ENCODE data around the gene RB1.
"Not testable (repeated sequence)": the region's sequence is repeated elsewhere in the genome, so short reads cannot be mapped to it uniquely, and the experiment has no call there.

RB1 gene

GRCh38 chr13:48319531-48320398 is 16.2 kb downstream of the RB1 start:
- DNase-seq (ENCODE audit: low read depth): no peak
- no peak overlapping the region for H3K4me3 ChIP-seq (ENCODE audit: low read depth, low read length)
- no peak for TF ChIP-seq CTCF (conservative IDR thresholded peaks at IDR 0.05; ENCODE audit: low read depth, low read length)

- H3K4me3 ChIP-seq (ENCODE audit: low read depth, low read length): no peak overlapping the region
- no peak for DNase-seq (ENCODE audit: low read depth)
- no peak for TF ChIP-seq CTCF (conservative IDR thresholded peaks at IDR 0.05; ENCODE audit: low read depth, low read length)
Observed at GRCh38 chr13:48320399-48320790, 16.8 kb downstream of the RB1 start.

GRCh38 chr13:48320891-48321510 is 17.4 kb downstream of the RB1 start:
- DNase-seq (ENCODE audit: low read depth): no peak
- H3K4me3 ChIP-seq (ENCODE audit: low read depth, low read length): peak overlapping the region; percentile 51
- no peak for TF ChIP-seq CTCF (conservative IDR thresholded peaks at IDR 0.05; ENCODE audit: low read depth, low read length)

GRCh38 chr13:48322294-48322693 is 18.7 kb downstream of the RB1 start:
- no peak overlapping the region for H3K4me3 ChIP-seq (ENCODE audit: low read depth, low read length)
- no peak for DNase-seq (ENCODE audit: low read depth)
- TF ChIP-seq CTCF (conservative IDR thresholded peaks at IDR 0.05; ENCODE audit: low read depth, low read length): no peak

GRCh38 chr13:48333976-48334375 is 30.4 kb downstream of the RB1 start:
- TF ChIP-seq CTCF (conservative IDR thresholded peaks at IDR 0.05; ENCODE audit: low read depth, low read length): no peak
- no peak overlapping the region for H3K4me3 ChIP-seq (ENCODE audit: low read depth, low read length)
- peak; percentile 69 for DNase-seq (ENCODE audit: low read depth)

- no peak overlapping the region for H3K4me3 ChIP-seq (ENCODE audit: low read depth, low read length)
- TF ChIP-seq CTCF (conservative IDR thresholded peaks at IDR 0.05; ENCODE audit: low read depth, low read length): peak; percentile 59
- peak; percentile 74 for DNase-seq (ENCODE audit: low read depth)
Observed at GRCh38 chr13:48334534-48335127, 31.1 kb downstream of the RB1 start.

- H3K4me3 ChIP-seq (ENCODE audit: low read depth, low read length); DNase-seq (ENCODE audit: low read depth): not testable (repeated sequence)
Observed at GRCh38 chr13:48339198-48339597, 35.6 kb downstream of the RB1 start.

All from choroid plexus epithelial cell (primary cell).